GM23248 (cell line): Measurements from ENCODE around the gene CTNNA2. TPM values are rescaled to one million over a fixed set of nuclear protein-coding genes. Genes with fewer than 3 reads are reported as not detected.

Experiments
- DNase-seq: peaks from one replicate; pipeline ENCODE4 v3.0.0-alpha.2; 2015
- H2AFZ ChIP-seq: fragments of 200-600 bp; sonication (generic); 2 replicates; pipeline ENCODE4 v1.6.1; 2016; ENCODE audit warnings: antibody characterized with exemption
- H3F3A ChIP-seq: fragments of 200-600 bp; sonication (generic); 2 replicates; pipeline ENCODE4 v1.6.1; 2016; ENCODE audit warnings: mild to moderate bottlenecking, antibody characterized with exemption, mixed run types; ENCODE audit not compliant: insufficient read depth
- H3K27ac ChIP-seq: fragments of 200-600 bp; sonication (generic); 2 replicates; pipeline ENCODE4 v1.5.1; 2016; ENCODE audit warnings: mild to moderate bottlenecking
- H3K27me3 ChIP-seq: fragments of 200-600 bp; sonication (generic); replicated peaks from 2 replicates; pipeline ENCODE4 v1.6.1; 2016; ENCODE audit warnings: mild to moderate bottlenecking; ENCODE audit not compliant: insufficient read depth
- H3K36me3 ChIP-seq: fragments of 200-600 bp; sonication (generic); 2 replicates; pipeline ENCODE4 v1.6.1; 2016; ENCODE audit warnings: low read depth, mild to moderate bottlenecking
- H3K4me1 ChIP-seq: fragments of 200-600 bp; sonication (generic); 2 replicates; pipeline ENCODE4 v1.6.1; 2016; ENCODE audit warnings: mild to moderate bottlenecking; ENCODE audit not compliant: insufficient read depth
- H3K4me2 ChIP-seq: fragments of 200-600 bp; sonication (generic); one replicate; pipeline ENCODE4 v1.6.1; 2016; ENCODE audit warnings: mild to moderate bottlenecking; ENCODE audit not compliant: unreplicated experiment
- H3K4me3 ChIP-seq: fragments of 200-600 bp; sonication (generic); 2 replicates; pipeline ENCODE4 v1.5.1; 2016; ENCODE audit warnings: mild to moderate bottlenecking
- H3K79me2 ChIP-seq: fragments of 200-600 bp; sonication (generic); 2 replicates; pipeline ENCODE4 v1.6.1; 2016; ENCODE audit warnings: mild to moderate bottlenecking; ENCODE audit not compliant: insufficient read depth
- H3K9ac ChIP-seq: fragments of 200-600 bp; sonication (generic); 2 replicates; pipeline ENCODE4 v1.6.1; 2016; ENCODE audit warnings: mild to moderate bottlenecking
- H3K9me2 ChIP-seq: fragments of 200-600 bp; sonication (generic); 2 replicates; pipeline ENCODE4 v1.6.1; 2016; ENCODE audit warnings: mixed run types, mild to moderate bottlenecking, moderate library complexity; ENCODE audit not compliant: insufficient read depth
- H3K9me3 ChIP-seq: fragments of 200-600 bp; sonication (generic); one replicate; pipeline ENCODE4 v1.6.1; 2017; ENCODE audit warnings: low read depth
- H4K20me1 ChIP-seq: fragments of 200-600 bp; sonication (generic); 2 replicates; pipeline ENCODE4 v1.6.0; 2016; ENCODE audit not compliant: insufficient read depth
- EZH2 ChIP-seq: fragments of 200-600 bp; sonication (generic); IDR thresholded peaks from 2 replicates; pipeline ENCODE4 v1.6.1; 2018; ENCODE audit warnings: antibody characterized with exemption, mild to moderate bottlenecking; ENCODE audit not compliant: insufficient read depth, poor library complexity, severe bottlenecking
- EZH2phosphoT487 ChIP-seq: fragments of 200-600 bp; sonication (generic); IDR thresholded peaks from 2 replicates; pipeline ENCODE4 v1.6.1; 2018; ENCODE audit warnings: antibody characterized with exemption, moderate library complexity, mild to moderate bottlenecking, low read depth; ENCODE audit not compliant: insufficient read depth
- WGBS, 2 experiments: methylation state at CpG; one replicate each; pipeline ENCODE4 v1.1.6; 2015 to 2017; ENCODE audit warnings: low lambda C conversion rate in 2 of 2, low coverage in 1 of 2; ENCODE audit errors: missing lambda C conversion rate in 2 of 2; 5-methylcytosine and 5-hydroxymethylcytosine counted together
- in situ Hi-C: fragments of 300-500 bp; cut with MboI; formaldehyde crosslinking; loops from 2 replicates; pipeline ENCODE4 v1.15.0; 2020
- polyA plus RNA-seq: library from polyadenylated mRNA; unstranded; fragments of >200 nt; fragmentation: Nextera tagmentation; extraction: Ambion mirVana; gene quantifications from 2 replicates; pipeline ENCODE4 v1.2.1, GENCODE V29; 2016
- total RNA-seq: library from RNA; depleted of rRNA; stranded (reverse); fragments of >200 nt; shearing (Covaris generic); gene quantifications from 2 replicates; pipeline ENCODE4 v1.2.3, GENCODE V29; 2014

Gene CTNNA2
- total and polyA plus RNA-seq, 2 experiments from 2014 or later: not detected

- H3K4me1 ChIP-seq: no peaks in the 10 kb centered on the region
- no peak overlapping the region for H3K4me3 ChIP-seq
- no peak overlapping the region for H3K9ac ChIP-seq
- H3K4me2 ChIP-seq: no peak overlapping the region
- no peaks in the 10 kb centered on the region for H3K9me2 ChIP-seq
- 12 to 13% methylated on average over 10 of the region's 10 CpGs for WGBS, 2 experiments
- no peaks in the 10 kb centered on the region for H4K20me1 ChIP-seq
- no peaks in the 10 kb centered on the region for H3K36me3 ChIP-seq
- TF ChIP-seq EZH2phosphoT487 (no peak), EZH2 (no peak)
- H3K79me2 ChIP-seq: no peaks in the 10 kb centered on the region
- in situ Hi-C loops: no loop called here
- no peaks in the 10 kb centered on the region for H3K27me3 ChIP-seq
- no peaks in the 10 kb centered on the region for H3F3A ChIP-seq
- no peaks in the 10 kb centered on the region for H3K9me3 ChIP-seq
- DNase-seq: peak; percentile 38
- H3K27ac ChIP-seq: no peak overlapping the region
- H2AFZ ChIP-seq: no peak overlapping the region
These were observed 347.6 kb downstream of the CTNNA2 start for GRCh38 chr2:79860228-79861058.

GRCh38 chr2:79861059-79861374, 348.2 kb downstream of the CTNNA2 start:
- in situ Hi-C loops: no loop called here

GRCh38 chr2:79862756-79863155, 349.9 kb downstream of the CTNNA2 start:
- in situ Hi-C loops: no loop called here
- TF ChIP-seq EZH2 (no peak), EZH2phosphoT487 (no peak)
- Histone ChIP-seq H3K27ac (no peak overlapping the region), H3F3A (no peaks in the 10 kb centered on the region), H3K79me2 (no peaks in the 10 kb centered on the region), H3K9me3 (no peaks in the 10 kb centered on the region), H4K20me1 (no peaks in the 10 kb centered on the region), H3K4me2 (no peak overlapping the region), H3K4me1 (no peaks in the 10 kb centered on the region), H2AFZ (no peak overlapping the region), H3K4me3 (no peak overlapping the region), H3K27me3 (no peaks in the 10 kb centered on the region), H3K9ac (no peak overlapping the region), H3K9me2 (no peaks in the 10 kb centered on the region), H3K36me3 (no peaks in the 10 kb centered on the region)
- WGBS, 2 experiments: 0 to 5% methylated on average over 1 of the region's 1 CpG
- no peak for DNase-seq

More at GRCh38 chr2:79861059-79861374, 348.2 kb downstream of the CTNNA2 start:
- WGBS, 2 experiments: 55 to 57% methylated on average over 1 of the region's 1 CpG
- no peak for DNase-seq
- no peaks in the 10 kb centered on the region for H3K79me2 ChIP-seq
- H3K27me3 ChIP-seq: no peaks in the 10 kb centered on the region
- no peak overlapping the region for H2AFZ ChIP-seq
- no peak overlapping the region for H3K4me3 ChIP-seq
- no peaks in the 10 kb centered on the region for H3F3A ChIP-seq
- no peak overlapping the region for H3K27ac ChIP-seq
- TF ChIP-seq EZH2 (no peak), EZH2phosphoT487 (no peak)
- H3K36me3 ChIP-seq: no peaks in the 10 kb centered on the region
- no peaks in the 10 kb centered on the region for H3K9me3 ChIP-seq
- H3K9me2 ChIP-seq: no peaks in the 10 kb centered on the region
- H3K4me1 ChIP-seq: no peaks in the 10 kb centered on the region
- no peaks in the 10 kb centered on the region for H4K20me1 ChIP-seq
- no peak overlapping the region for H3K4me2 ChIP-seq
- no peak overlapping the region for H3K9ac ChIP-seq

GRCh38 chr2:79872656-79873055, 359.8 kb downstream of the CTNNA2 start:
- Histone ChIP-seq H3K9me3 (no peaks in the 10 kb centered on the region), H3F3A (no peaks in the 10 kb centered on the region), H4K20me1 (no peaks in the 10 kb centered on the region), H3K79me2 (no peaks in the 10 kb centered on the region), H2AFZ (no peak overlapping the region), H3K27ac (no peak overlapping the region), H3K4me1 (no peaks in the 10 kb centered on the region), H3K9ac (no peak overlapping the region), H3K9me2 (no peaks in the 10 kb centered on the region), H3K36me3 (no peaks in the 10 kb centered on the region), H3K4me2 (no peak overlapping the region), H3K4me3 (no peak overlapping the region), H3K27me3 (no peaks in the 10 kb centered on the region)
- WGBS, 2 experiments: 8 to 11% methylated on average over 2 of the region's 2 CpGs
- no peak for TF ChIP-seq EZH2phosphoT487
- TF ChIP-seq EZH2: no peak
- in situ Hi-C loops: no loop called here
- no peak for DNase-seq
